ENCODE results near the gene SH3GL3. TPM values are rescaled to one million over a fixed set of nuclear protein-coding genes. Genes with fewer than 3 reads are reported as not detected.

Gene SH3GL3
- total RNA-seq, 4 donors from 2014 or later: not detected

GRCh38 chr15:83446417-83446816 lies 724 bp upstream of the SH3GL3 start:
- H3K27ac ChIP-seq: no peak overlapping the region
- H3K36me3 ChIP-seq: no peaks in the 10 kb centered on the region
- H3K4me3 ChIP-seq: no peak overlapping the region
- DNase-seq: no peak
- H3K9me3 ChIP-seq: no peaks in the 10 kb centered on the region
- no peak for TF ChIP-seq POLR2A (IDR thresholded peaks at IDR 0.05)
- TF ChIP-seq CTCF (IDR thresholded peaks at IDR 0.05): no peak
- no peaks in the 10 kb centered on the region for H3K27me3 ChIP-seq
- H3K4me1 ChIP-seq: peaks cover 0 to 15% (median 0%) of the 10 kb centered on the region in 4 donors

- DNase-seq: no peak
- Histone ChIP-seq H3K4me1 (peaks cover 0 to 15% (median 0%) of the 10 kb centered on the region in 4 donors), H3K36me3 (no peaks in the 10 kb centered on the region), H3K4me3 (no peak overlapping the region), H3K27me3 (no peaks in the 10 kb centered on the region), H3K27ac (no peak overlapping the region), H3K9me3 (no peaks in the 10 kb centered on the region)
- no peak for TF ChIP-seq CTCF (IDR thresholded peaks at IDR 0.05)
- TF ChIP-seq POLR2A (IDR thresholded peaks at IDR 0.05): no peak
These were observed 2.1 kb downstream of the SH3GL3 start for GRCh38 chr15:83449250-83449671.

DNA sequence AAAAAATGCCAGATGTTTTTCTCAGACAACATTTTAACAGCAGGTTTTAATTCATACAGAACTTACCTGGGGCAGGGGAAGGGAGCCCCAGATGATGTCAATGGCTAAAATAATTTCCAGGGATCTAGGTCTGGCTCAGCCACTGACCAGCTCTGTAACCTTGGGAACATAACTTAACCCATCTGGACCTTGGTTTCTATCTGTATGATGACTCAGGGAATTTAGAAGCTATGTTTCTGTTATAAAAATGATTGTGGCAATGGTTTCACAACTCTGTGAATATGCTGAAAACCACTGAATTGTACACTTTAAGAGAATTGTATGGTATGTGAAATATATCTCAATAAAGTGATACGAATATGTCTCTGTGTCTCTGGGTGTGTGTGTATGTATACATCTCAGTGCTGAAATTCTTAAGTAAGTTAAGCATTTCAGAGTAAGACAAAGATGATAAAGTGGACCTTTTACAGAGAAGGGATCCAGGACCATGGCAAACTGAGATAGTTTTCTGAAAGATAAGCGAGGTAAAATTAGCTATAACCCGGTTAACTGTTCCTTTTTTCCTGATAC lies 2.9 kb downstream of the SH3GL3 start:
- TF ChIP-seq POLR2A (IDR thresholded peaks at IDR 0.05) (no peak), CTCF (IDR thresholded peaks at IDR 0.05) (no peak)
- H3K4me1 ChIP-seq: peaks cover 0 to 15% (median 0%) of the 10 kb centered on the region in 4 donors

GRCh38 chr15:83457149-83457548 lies 10.0 kb downstream of the SH3GL3 start:
- no peak for TF ChIP-seq CTCF (IDR thresholded peaks at IDR 0.05)
- TF ChIP-seq POLR2A (IDR thresholded peaks at IDR 0.05): no peak
- no peak overlapping the region for H3K4me3 ChIP-seq
- no peaks in the 10 kb centered on the region for H3K4me1 ChIP-seq

More for the DNA sequence above, 2.9 kb downstream of the SH3GL3 start:
- DNase-seq: no peak
- Histone ChIP-seq H3K9me3 (no peaks in the 10 kb centered on the region), H3K36me3 (no peaks in the 10 kb centered on the region), H3K27me3 (no peaks in the 10 kb centered on the region), H3K4me3 (no peak overlapping the region), H3K27ac (no peak overlapping the region)

GRCh38 chr15:83458381-83458780 lies 11.2 kb downstream of the SH3GL3 start:
- Histone ChIP-seq H3K4me3 (no peak overlapping the region), H3K4me1 (no peaks in the 10 kb centered on the region), H3K27ac (no peak overlapping the region), H3K36me3 (no peaks in the 10 kb centered on the region), H3K9me3 (no peaks in the 10 kb centered on the region), H3K27me3 (no peaks in the 10 kb centered on the region)
- no peak for TF ChIP-seq POLR2A (IDR thresholded peaks at IDR 0.05)
- no peak for TF ChIP-seq CTCF (IDR thresholded peaks at IDR 0.05)
- DNase-seq: no peak

More at GRCh38 chr15:83457149-83457548, 10.0 kb downstream of the SH3GL3 start:
- Histone ChIP-seq H3K9me3 (no peaks in the 10 kb centered on the region), H3K36me3 (no peaks in the 10 kb centered on the region), H3K27me3 (no peaks in the 10 kb centered on the region), H3K27ac (no peak overlapping the region)
- no peak for DNase-seq

DNA sequence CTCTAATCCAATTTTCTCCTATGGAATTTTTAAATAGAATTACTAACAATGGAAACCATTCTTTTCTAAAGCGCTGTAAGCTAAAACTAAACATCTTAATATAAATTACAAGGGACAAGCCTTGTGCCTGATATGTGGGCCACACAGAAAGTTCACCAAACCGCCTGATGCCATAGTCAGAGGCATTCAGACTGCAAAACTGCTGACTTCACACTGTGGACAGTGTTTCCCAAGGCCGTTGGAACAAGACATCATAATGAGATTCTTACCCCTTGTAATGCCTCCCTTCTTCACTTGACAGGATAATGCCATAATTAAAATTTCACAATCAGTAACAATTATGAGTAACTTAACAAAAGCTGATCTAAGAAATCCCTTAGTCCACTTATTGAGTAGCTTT lies 14.9 kb downstream of the SH3GL3 start:
- Histone ChIP-seq H3K27me3 (no peaks in the 10 kb centered on the region), H3K27ac (no peak overlapping the region), H3K4me3 (no peak overlapping the region), H3K36me3 (no peaks in the 10 kb centered on the region), H3K9me3 (no peaks in the 10 kb centered on the region), H3K4me1 (no peaks in the 10 kb centered on the region)
- TF ChIP-seq POLR2A (IDR thresholded peaks at IDR 0.05): no peak
- TF ChIP-seq CTCF (IDR thresholded peaks at IDR 0.05): no peak
- DNase-seq: no peak

Measured in Peyer's patch (tissue), 4 donors.